Sigmoid colon (tissue), 4 donors: ENCODE data around the gene ATP2C1.

Source experiments
- CTCF ChIP-seq, 4 experiments: fragments of 450-650 bp in 3 of 4; fragments of 200-600 bp in 1 of 4; IDR thresholded peaks; one replicate each; pipeline ENCODE4 v1.5.1; 2016 to 2019; ENCODE audit warnings: antibody characterized with exemption in 4 of 4, mild to moderate bottlenecking in 3 of 4, moderate library complexity in 2 of 4
- POLR2AphosphoS5 ChIP-seq, 4 donors: sonication (generic); formaldehyde crosslinking; IDR thresholded peaks; one replicate each; pipeline ENCODE4 v1.6.1; 2017; ENCODE audit warnings: antibody characterized with exemption in 4 of 4

- TF ChIP-seq CTCF (IDR thresholded peaks at IDR 0.05) = no peak
- no peak for TF ChIP-seq POLR2AphosphoS5 (IDR thresholded peaks at IDR 0.05)
These were observed 23.5 kb upstream of the ATP2C1 start for GRCh38 chr3:130870423-130870822.
